Peyer's patch (tissue), 4 donors: ENCODE results near the gene PTPN2.

Experiments
- POLR2A ChIP-seq, 2 donors: fragments of 450-650 bp; IDR thresholded peaks; one replicate each; pipeline ENCODE4 v1.5.1; 2017; ENCODE audit warnings: antibody characterized with exemption in 2 of 2, mild to moderate bottlenecking in 2 of 2, moderate library complexity in 2 of 2
- TF ChIP-seq, protein P1 (sequence below), 6 experiments: fragments of 450-650 bp in 4 of 6; fragments of 200-600 bp in 2 of 6; sonication (generic) in 1 of 6; IDR thresholded peaks; one replicate each; pipeline ENCODE4 v1.5.1; 2017 to 2019; ENCODE audit warnings: antibody characterized with exemption in 6 of 6, mild to moderate bottlenecking in 3 of 6, moderate library complexity in 1 of 6

DNA sequence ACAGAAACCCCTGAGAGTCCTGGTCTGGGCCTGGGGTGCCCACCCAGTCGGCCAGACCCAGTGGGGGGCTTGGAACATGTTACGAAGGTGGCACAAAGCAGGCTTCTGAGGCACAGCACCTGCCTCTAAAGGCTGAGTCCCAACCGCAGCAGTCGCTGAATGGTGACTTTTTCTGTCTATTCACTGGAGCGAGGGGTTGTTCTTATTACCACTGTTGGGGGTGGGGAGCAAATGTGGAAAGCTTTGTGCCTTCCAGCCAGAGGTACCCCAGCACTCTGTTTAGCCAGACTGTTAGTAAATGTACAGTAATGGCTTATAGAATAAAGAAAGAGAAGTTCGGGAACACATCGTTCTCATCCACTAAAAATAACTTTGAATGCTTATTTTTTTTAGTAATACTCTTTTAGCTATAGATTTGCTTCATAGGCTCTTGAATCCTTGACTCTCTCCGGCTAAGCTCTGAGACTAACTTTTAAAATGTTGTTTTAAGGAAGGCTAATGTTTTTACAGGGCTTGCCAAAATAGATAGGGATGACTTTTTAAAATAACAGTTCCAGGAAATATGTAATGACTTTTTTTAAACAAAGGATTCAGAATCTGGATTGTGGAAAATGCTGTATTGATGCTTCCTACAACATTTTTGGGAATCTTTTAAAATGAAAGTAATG is 23.4 kb upstream of the PTPN2 start:
- TF ChIP-seq, protein P1, sequence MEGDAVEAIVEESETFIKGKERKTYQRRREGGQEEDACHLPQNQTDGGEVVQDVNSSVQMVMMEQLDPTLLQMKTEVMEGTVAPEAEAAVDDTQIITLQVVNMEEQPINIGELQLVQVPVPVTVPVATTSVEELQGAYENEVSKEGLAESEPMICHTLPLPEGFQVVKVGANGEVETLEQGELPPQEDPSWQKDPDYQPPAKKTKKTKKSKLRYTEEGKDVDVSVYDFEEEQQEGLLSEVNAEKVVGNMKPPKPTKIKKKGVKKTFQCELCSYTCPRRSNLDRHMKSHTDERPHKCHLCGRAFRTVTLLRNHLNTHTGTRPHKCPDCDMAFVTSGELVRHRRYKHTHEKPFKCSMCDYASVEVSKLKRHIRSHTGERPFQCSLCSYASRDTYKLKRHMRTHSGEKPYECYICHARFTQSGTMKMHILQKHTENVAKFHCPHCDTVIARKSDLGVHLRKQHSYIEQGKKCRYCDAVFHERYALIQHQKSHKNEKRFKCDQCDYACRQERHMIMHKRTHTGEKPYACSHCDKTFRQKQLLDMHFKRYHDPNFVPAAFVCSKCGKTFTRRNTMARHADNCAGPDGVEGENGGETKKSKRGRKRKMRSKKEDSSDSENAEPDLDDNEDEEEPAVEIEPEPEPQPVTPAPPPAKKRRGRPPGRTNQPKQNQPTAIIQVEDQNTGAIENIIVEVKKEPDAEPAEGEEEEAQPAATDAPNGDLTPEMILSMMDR (IDR thresholded peaks at IDR 0.05) = no peak
- no peak for TF ChIP-seq POLR2A (IDR thresholded peaks at IDR 0.05)
